Stimulated activated CD4-positive, alpha-beta T cell treated with anti-CD3 and anti-CD28 coated beads, Interleukin-12 subunit alpha, Interleukin-12 subunit beta, amount 100 ng/mL, for 48 hours (primary cell): ENCODE results near the gene KRTAP6-1.

Source experiments
- DNase-seq, 3 donors: peaks; one replicate each; pipeline ENCODE4 v3.0.0-alpha.2; 2020; ENCODE audit warnings: low read depth in 2 of 3, low spot score in 1 of 3

Gene KRTAP6-1

GRCh38 chr21:30613836-30614235 lies at the start of gene KRTAP6-1:
KRTAP6-1 (minus strand) TSS chr21:30613930; CDS start chr21:30613904, 26 bp downstream.
- no peak for DNase-seq

- no peak for DNase-seq
These were observed 39.2 kb upstream of the KRTAP6-1 start for GRCh38 chr21:30652891-30653290.

GRCh38 chr21:30646904-30647414 lies 33.2 kb upstream of the KRTAP6-1 start:
- no peak for DNase-seq

- DNase-seq: no peak
These were observed 28.8 kb upstream of the KRTAP6-1 start, which contains the start of gene KRTAP20-3 for GRCh38 chr21:30642564-30642963. KRTAP20-3 (plus strand) TSS chr21:30642864.

- no peak for DNase-seq
These were observed 25.0 kb upstream of the KRTAP6-1 start for GRCh38 chr21:30638686-30639085.

GRCh38 chr21:30634906-30635305 lies 21.2 kb upstream of the KRTAP6-1 start, which contains the start of gene KRTAP20-2:
KRTAP20-2 (plus strand) TSS chr21:30635206; CDS start chr21:30635264, 58 bp downstream.
- DNase-seq: no peak

GRCh38 chr21:30629200-30629599 lies 15.5 kb upstream of the KRTAP6-1 start:
- no peak for DNase-seq

GRCh38 chr21:30628109-30628508 lies 14.4 kb upstream of the KRTAP6-1 start:
- no peak for DNase-seq

- DNase-seq: no peak
These were observed 11.9 kb upstream of the KRTAP6-1 start for GRCh38 chr21:30625449-30626165.

- DNase-seq: no peak
These were observed 9.6 kb upstream of the KRTAP6-1 start for GRCh38 chr21:30623362-30623761.

GRCh38 chr21:30620522-30620921 lies 6.8 kb upstream of the KRTAP6-1 start, which contains the start of gene KRTAP20-4:
KRTAP20-4 (plus strand) TSS chr21:30620627.
- DNase-seq: no peak

GRCh38 chr21:30620080-30620479 lies 6.3 kb upstream of the KRTAP6-1 start:
- DNase-seq: no peak

- no peak for DNase-seq
These were observed 2.4 kb upstream of the KRTAP6-1 start, which contains the start of gene KRTAP20-1 for GRCh38 chr21:30616125-30616524. KRTAP20-1 (plus strand) TSS chr21:30616425; CDS start chr21:30616455, 30 bp downstream.

GRCh38 chr21:30615199-30615598 lies 1.5 kb upstream of the KRTAP6-1 start:
- no peak for DNase-seq

- DNase-seq: no peak
These were observed 1.6 kb downstream of the KRTAP6-1 start for GRCh38 chr21:30612132-30612531.

GRCh38 chr21:30605968-30606367 lies 7.8 kb downstream of the KRTAP6-1 start:
- no peak for DNase-seq

- DNase-seq: no peak
These were observed 12.9 kb downstream of the KRTAP6-1 start, which contains the start of gene KRTAP22-1 for GRCh38 chr21:30600787-30601186. KRTAP22-1 (plus strand) TSS chr21:30601087.

GRCh38 chr21:30598802-30599201 lies 14.9 kb downstream of the KRTAP6-1 start, which contains the start of gene KRTAP6-2:
KRTAP6-2 (minus strand) TSS chr21:30598902; CDS start chr21:30598874, 28 bp downstream.
- no peak for DNase-seq

GRCh38 chr21:30592140-30592539 lies 21.6 kb downstream of the KRTAP6-1 start, which contains the start of gene KRTAP6-3:
KRTAP6-3 (plus strand) TSS chr21:30592440; CDS start chr21:30592446, 6 bp downstream.
- DNase-seq: no peak

- no peak for DNase-seq
These were observed 23.4 kb downstream of the KRTAP6-1 start, which contains the start of gene KRTAP22-2 for GRCh38 chr21:30590297-30590696. KRTAP22-2 (minus strand) TSS chr21:30590397.

- no peak for DNase-seq
These were observed 30.9 kb downstream of the KRTAP6-1 start for GRCh38 chr21:30582870-30583269.

- DNase-seq: no peak
These were observed 33.6 kb downstream of the KRTAP6-1 start for GRCh38 chr21:30580132-30580531.
